GM21723 (cell line): ENCODE results near the gene CDH20.
A peak's percentile ranks its signal among the peaks of the same experiment; 100 is the strongest.

ENCODE experiments used
- ATAC-seq: cut with Tn5 transposase; IDR thresholded peaks from one replicate; pipeline ENCODE4 v1.9.1; 2021; ENCODE audit warnings: mild to moderate bottlenecking, moderate library complexity; ENCODE audit not compliant: unreplicated experiment

CDH20 gene

DNA sequence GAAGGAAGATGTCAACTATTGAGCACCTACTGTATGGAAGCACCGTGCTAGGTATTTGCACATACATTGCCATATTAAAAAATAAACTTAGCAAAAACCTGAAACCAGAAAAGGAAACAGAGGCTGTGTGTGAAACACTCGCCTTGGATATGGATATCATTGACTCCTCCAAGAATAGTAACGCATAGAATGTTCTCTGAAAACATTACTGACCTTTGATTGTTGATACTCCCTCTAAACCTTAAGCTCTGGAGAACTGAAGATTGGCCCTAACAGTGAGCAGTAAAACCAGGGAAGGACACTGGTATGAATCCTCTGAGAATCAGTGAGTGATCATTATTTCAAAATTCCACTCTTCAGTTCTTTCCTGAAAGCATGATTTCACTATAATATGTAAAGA, 236.8 kb downstream of the CDH20 start:
- no peak for ATAC-seq

DNA sequence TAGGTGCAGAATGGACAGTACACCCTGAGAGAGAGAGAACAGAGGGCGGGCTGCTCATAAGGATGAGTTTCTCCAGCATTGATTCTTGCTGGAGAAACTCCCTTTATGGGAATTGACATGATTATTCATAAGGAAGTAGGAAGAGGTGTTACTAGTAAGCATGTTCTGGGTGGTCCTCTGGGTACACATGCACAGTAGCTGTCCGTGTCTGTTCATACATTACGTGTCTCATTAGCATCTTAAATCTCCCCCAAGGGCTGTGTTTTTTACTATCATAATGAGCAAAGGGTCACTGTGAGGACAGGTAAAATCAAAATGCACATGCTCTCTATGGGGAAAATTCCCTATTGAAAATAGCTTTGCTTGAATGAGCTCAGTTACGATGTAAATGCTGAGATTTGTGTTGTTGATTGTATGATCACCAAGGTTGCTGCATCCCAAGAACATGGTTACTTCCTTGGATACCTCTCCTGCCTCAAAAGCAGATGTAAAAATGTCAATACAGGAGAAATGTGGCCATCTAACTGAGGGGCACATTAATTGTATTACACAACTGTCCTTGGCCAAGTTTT, 238.9 kb downstream of the CDH20 start:
- ATAC-seq, result no peak

DNA sequence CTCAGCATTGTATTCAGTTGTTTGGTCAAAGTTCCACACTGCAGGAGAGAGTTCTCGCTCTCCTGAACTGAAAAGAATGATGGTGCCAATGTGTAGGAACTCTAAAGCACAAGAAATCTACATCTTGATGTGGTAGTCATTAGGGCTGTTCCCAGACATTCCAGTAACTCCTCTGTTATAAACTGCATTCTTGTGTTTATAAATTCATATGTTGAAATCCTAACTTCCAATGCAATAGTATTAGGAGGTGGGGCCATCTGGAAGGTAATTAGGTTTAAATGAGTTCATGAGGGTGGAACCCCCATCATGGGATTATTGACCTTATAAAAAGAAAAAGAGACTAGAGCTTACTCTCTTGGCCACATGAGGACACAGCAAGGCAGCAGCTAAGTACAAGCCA, 239.6 kb downstream of the CDH20 start:
- ATAC-seq, result no peak

DNA sequence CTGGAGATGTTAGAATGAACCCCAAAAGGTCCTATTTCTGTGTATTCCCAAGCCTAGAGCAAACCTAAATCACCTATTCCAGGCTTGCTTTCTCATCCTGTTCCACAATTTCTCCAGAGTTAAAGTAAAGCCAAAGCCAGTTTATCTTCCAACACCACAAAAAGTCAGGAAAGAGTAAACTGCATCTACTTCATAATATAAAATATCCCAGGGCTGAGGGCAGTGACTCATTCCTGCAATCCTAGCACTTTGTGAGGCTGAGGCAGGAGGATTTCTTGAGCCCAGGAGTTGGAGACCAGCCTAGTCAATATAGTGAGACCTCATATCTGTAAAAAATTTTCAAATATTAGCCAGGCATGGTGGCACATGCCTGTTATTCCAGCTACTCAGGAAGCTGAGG, 241.4 kb downstream of the CDH20 start:
- ATAC-seq, result no peak

DNA sequence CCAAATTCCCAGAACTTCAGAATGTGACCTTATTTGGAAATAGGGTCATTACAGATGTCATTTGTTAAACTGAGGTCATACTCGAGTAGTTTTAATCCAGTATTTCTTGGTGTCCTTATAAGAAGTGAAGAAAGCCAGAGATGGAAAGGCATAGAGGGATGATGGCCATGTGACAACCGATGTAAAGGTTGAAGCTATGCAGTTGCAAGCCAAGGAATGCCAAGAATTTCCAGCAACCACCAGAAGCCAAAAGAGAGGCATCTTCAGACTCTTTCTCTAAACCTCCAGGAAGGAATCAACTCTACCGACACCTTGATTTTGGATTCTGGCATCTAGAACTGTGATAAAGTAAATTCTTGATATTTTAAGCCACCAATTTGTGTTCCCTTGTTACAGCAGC, 242.2 kb downstream of the CDH20 start:
- ATAC-seq, result no peak

DNA sequence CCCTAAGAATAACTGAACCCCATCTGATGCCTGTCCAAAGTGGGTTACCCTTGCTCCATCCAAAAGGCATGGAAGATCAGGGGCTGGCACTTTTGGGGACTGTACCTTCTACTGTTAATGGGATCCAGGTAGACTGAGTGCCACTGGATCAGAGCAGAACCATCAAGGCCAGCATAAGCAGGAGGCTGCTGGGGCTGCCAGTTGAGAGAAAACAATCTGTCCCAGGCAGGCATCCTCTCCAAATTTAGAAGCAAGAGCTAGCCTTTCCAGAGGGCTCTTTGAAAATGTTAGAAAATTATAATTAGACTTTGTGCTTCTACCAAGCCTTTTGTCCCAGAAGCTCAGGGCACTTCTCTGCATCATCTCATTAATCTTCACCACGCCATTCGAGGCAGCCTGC, 245.6 kb downstream of the CDH20 start:
- ATAC-seq, result no peak

DNA sequence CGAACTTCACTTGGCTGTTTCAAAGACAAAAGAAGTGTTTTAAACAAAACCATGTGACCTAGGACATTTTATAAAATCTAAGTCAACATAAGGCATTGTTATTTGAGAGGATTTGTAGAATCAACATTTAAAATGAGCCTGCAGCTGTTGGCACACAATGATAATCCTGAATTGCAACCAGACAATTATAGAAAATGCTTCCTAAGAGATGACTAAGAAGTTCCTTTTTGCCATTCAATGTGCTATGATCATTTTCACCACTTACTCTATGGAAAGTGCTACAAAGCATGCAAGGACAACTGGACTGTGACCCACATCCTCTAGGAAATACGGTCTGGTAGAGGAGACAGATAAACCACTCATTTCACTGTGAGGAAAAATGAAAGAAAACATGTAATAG, 246.4 kb downstream of the CDH20 start:
- no peak for ATAC-seq

DNA sequence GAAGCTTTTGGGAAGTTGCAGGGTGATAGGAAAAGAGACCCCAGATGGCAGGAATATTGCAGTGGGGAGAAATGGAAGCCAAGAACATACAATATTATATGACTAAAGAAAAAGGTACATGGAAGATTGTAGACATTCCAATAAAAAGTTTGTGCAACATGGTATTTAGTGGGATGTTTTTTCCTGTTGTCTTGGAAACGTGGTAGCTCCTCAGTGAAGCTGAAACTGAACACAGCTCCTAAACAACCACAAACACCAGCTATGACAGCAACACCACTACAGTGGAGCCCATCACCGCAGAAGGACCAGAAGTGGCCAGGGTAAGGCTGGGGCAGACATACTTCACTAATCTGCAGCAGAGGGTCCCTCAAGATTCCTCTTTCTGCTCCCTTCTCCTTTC, 246.8 kb downstream of the CDH20 start:
- no peak for ATAC-seq

DNA sequence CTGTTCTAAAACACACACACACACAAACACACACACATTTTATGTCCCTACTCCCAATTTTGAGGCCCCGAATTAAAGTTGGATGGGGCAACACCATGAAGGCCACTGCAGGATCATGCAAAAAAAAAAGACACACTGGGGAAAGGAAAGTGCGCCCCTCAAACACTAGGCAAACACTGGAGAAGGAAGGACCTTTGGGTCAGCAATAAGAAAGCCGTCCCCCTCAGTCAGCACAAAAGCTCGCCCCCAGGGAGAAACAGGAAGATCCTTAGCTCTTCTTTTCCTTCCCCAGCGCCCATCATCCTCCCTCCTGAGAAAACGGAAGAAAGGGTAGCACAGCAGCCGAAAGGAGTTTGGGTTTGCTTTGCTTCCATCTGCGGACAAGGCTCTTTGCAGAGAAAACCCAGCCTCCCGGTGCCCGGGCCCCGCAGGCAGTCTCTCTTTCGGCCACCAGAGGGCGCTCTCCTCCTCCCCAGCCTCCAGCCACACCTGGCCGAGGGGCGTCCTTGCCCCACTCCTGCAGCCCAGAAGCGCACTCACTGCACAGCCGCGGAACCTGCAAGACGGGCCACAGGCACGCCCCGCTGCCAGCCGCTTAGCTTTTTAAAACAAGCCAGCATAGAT, 248.5 kb downstream of the CDH20 start:
- ATAC-seq, result peak; percentile 90

DNA sequence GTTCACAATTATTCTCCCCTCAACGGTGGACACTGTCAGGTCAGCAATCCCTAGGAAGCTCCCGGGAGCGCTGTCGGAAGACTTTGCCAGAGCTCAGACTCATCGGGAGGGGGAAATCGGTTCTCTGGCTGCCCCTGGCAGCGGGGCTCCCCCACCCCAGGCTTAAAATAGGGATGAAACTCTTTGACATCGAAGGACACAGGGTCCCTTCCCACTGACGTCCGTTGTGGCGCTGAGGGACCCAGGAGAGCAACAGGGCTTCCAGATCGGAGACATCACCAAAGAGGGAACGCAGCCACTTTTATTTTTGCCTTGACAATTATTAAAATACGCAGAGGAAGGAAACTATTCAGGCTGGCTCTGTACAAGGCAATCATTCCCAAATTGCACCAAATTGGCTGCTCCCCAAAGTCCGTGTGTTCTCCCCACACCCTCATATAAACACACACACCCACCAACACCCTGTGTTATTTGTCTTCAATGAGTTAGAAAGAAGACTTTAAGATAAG, 249.0 kb downstream of the CDH20 start:
- ATAC-seq, result no peak

DNA sequence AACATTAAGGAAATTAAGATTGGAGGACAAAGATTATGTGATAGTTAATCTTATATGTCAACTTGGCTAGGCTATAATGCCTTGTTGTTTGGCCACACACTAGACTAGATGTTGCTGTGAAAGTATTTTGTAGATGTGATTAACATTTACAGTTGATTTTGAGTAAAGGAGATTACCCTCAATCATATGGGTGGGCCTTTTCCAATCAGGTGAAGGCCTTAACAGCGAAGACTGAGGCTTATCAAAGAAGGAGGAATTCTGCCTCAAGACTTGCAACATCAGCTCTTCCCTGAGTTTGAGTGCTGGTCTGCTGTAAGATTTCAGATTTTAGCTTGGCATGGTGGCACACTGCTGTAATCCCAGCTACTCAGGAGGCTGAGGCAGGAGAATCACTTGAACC, 250.3 kb downstream of the CDH20 start:
- ATAC-seq, result no peak

DNA sequence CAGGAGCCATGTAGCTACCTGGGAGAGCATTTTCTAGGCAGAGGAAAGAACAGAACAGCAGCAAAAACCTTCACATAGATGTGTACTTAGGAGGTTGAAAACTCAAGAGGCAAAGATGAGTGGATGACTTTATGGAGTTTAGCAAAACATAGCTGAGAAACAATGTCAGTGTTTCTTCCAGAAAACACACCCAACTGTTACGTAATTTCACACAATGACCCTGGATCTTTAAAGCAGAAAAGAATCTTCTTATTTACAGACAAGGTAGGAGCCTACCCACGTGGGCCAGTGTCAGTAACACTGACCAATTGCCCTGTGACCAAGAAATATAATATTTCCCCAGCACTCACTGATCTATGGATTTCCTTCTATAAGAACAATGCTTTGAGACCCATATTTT, 254.6 kb downstream of the CDH20 start:
- ATAC-seq, result no peak

DNA sequence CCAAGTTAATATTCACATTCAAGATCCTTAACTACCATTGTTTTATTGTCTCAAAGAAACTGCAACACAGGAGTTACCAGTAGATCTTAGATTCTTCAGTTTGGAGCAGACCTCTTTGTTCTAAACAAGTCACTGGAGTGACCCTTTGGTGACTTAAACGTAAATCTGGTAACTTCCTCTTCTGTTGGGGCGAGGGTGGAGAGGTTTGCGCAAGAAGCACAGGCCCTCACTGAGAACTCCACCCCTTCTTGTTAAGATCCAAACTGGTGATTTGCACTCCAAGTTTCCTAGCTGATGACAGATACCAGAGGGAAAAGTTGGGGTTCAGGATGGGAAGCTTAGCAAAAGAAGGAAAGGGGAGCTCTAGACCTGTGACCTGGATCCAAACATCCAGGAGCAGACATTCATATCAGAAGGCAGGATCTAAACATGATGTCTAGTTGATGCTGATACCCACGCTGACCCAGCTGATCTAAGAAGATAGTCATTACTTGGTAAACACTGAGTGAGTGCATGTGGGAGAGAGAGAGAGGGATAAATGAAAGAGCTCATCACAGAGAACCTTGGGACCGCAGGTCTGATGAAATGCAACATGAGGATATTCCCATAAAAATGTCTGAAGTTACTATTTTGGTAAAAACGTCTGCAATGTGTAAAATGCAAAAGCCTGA, 256.0 kb downstream of the CDH20 start:
- ATAC-seq, result no peak

DNA sequence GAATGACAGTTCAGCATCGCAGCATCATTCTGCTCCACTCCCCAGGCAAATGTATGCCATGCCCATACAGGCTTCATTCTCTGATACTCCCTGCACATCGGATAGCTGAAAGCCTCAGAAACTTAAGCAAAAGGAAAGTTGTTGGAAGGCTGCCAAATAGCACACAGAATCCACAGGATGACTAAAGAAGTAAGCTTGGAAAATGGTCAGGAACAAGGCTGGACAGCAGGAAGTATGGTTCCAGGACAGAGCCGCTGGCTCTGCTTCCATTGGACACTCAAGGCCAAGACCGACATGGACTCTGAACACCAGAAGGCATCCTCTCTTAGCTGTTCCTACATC, 256.5 kb downstream of the CDH20 start:
- ATAC-seq, result no peak

DNA sequence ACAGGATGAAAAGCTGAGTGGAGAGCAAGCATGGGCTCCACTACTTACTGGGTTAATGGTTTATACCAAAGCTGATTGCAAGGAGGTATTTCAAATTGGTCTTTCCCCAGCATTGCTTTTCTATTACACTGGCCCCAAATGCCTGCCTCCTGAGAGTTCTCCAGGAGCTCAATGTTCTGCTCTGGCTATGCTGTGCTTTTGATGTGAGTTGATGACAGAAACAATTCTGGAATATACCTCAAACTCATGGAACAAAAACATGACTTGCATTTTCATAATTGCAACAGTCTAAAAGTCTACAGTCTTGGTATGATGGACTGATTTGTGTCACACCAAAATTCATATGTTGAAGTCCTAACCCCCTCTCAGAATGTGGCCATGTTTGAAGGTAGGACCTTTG, 258.0 kb downstream of the CDH20 start:
- ATAC-seq, result no peak

DNA sequence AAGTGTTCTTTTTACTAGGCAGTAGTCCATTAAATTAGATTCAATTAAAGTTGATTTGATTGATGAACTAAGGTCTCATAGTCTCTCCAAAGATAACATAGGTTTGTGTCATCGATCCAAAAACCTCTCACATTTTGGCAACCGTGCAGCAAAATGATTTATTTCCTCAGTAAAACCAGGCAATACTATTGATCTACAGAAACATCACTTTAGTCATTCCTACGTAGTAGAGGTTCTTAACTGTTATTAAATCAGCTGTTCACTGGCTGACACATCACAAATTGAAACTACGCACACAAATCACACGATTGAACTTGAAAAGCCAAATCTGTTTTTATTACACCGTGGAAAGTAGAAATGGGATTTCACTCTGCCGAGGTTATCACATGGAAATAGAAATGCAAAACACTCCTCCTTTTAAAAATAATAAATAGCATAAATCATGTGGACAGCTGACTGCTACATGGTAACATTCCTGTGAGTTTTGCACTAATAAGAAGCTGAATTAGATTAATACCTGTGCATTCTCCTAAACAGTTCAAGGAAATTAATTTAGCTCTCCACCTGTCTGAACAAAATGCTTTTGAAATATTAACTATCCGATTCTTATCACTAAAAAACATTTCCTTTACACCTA, 262.5 kb downstream of the CDH20 start:
- no peak for ATAC-seq

DNA sequence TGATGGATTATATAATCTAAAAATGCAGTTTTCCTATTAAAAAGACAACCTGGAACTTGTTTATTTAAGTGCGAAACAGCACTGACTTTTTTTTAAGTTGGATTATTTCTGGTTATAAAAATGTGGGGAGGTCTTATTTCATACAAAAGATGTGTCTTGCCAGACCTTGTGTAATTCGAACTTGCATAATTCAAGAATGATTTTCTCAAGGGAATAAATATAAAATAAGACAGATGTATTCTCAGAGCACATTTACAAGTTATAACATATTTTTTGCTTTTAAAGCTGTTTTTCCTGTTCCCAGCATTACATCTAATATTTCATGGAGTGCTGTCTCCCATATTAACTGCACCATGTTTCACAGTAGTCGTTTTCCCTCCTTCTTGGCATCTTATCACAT, 263.1 kb downstream of the CDH20 start:
- ATAC-seq, result no peak

DNA sequence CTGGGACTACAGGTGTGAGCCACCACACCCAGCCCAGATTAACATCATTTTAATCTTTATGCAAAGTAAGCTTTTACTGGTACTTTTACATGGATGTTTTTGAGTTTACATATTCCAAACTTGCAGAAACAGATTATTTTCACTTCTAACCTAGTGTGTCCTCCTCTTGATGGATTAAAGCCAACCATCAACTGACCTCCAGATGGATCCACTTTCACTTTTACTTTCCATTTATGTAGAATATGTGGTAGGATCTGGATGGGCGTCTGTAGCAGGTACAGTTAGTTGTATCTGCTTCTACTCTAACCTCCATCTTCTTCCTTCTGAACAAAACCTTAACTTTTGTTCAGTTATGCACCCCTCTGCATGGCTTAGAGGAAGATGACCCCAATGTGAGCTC, 264.1 kb downstream of the CDH20 start:
- ATAC-seq, result no peak

DNA sequence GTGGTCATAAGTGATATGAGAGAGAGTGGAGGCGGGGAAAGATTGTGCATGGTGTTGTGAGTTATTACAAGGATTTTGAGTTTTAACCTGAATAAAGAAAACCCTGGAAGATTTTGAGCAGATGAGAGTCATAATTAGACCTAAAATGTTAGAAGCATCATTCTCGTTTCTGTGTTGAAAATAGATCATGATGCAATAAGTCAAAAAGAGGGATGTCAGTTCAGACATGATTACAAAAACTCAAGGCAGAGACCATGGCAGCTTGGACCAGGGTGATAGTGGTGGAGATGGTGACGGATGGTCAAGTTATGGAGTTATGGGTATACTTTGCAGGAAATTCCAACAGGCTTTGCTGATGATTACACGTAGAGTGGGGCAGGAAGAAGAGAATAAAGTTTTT, 267.2 kb downstream of the CDH20 start:
- no peak for ATAC-seq

DNA sequence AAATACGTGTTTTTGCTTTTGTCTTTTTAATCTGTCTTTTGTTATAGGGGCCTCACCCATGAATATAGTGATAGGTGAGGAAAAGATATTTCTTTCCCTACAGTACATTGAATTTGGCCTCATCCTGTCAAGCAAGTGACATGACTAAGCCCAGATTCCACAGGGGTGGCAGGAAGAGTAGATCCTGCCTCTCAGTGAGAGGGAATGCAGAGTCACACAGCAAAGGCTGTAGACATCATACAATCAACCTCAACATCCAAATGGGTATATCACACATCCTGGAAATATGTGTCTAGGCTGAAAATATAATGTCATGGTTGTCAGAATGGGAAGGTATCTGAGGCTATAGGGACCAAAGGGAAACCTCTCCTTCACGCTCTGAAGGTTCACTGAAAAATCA, 269.6 kb downstream of the CDH20 start:
- ATAC-seq, result no peak
